Gastrocnemius medialis (tissue), 4 donors: ENCODE measurements around the gene PHF20. TPM values are rescaled to one million over a fixed set of nuclear protein-coding genes. Genes with fewer than 3 reads are reported as not detected.

ENCODE experiments used
- ATAC-seq, 2 donors: fragments of 150-250 bp; one replicate each; pipeline ENCODE4 v1.9.1; 2016
- DNase-seq, 2 donors: peaks; one replicate each; pipeline ENCODE4 v3.0.0-alpha.2; 2019
- H3K27ac ChIP-seq, 4 donors: fragments of 200-600 bp; sonication (generic); 1 replicate in 1 of 4; 2 replicates in 3 of 4; pipeline ENCODE4 v1.5.1; 2016 to 2018; ENCODE audit warnings: mild to moderate bottlenecking in 2 of 4, moderate library complexity in 1 of 4
- H3K27me3 ChIP-seq, 3 donors: fragments of 200-600 bp; sonication (generic) in 2 of 3; 1 replicate in 1 of 3; 2 replicates in 2 of 3; pipeline versions ENCODE4 v1.5.1 to v1.6.0; 2016 to 2019; ENCODE audit warnings: mild to moderate bottlenecking in 1 of 3, moderate library complexity in 1 of 3
- H3K36me3 ChIP-seq, 2 donors: fragments of 200-600 bp; sonication (generic) in 1 of 2; one replicate each; pipeline ENCODE4 v1.5.1; 2017 to 2018
- H3K4me1 ChIP-seq, 2 donors: fragments of 200-600 bp; sonication (generic) in 1 of 2; one replicate each; pipeline ENCODE4 v1.5.1; 2016 to 2017; ENCODE audit warnings: mild to moderate bottlenecking in 2 of 2
- H3K4me3 ChIP-seq, 4 donors: fragments of 200-600 bp; sonication (generic) in 3 of 4; 1 replicate in 1 of 4; 2 replicates in 3 of 4; pipeline ENCODE4 v1.5.1; 2016 to 2019; ENCODE audit warnings: mild to moderate bottlenecking in 2 of 4
- H3K9me3 ChIP-seq, 3 donors: fragments of 200-600 bp; sonication (generic) in 2 of 3; 1 replicate in 1 of 3; 2 replicates in 2 of 3; pipeline ENCODE4 v1.5.1; 2016 to 2019
- POLR2A ChIP-seq, 2 donors: fragments of 450-650 bp; IDR thresholded peaks; one replicate each; pipeline ENCODE4 v1.6.1; 2017; ENCODE audit warnings: antibody characterized with exemption in 2 of 2, mild to moderate bottlenecking in 2 of 2, moderate library complexity in 2 of 2
- in situ Hi-C, 4 donors: fragments of 200-750 bp; cut with MboI; loops; one replicate each; pipeline versions ENCODE4 v1.15.0 to v1.8.0; 2017; ENCODE audit warnings: low sequenced_read_pairs in 4 of 4
- intact Hi-C: fragments of 100-400 bp; cut with DNase I; formaldehyde crosslinking; loops from one replicate; pipeline ENCODE4 v1.15.1; 2023; ENCODE audit warnings: low total_unique reads
- total RNA-seq, 4 donors: library from RNA; depleted of rRNA; stranded (reverse); fragments of >200 nt; gene quantifications; one replicate each; pipeline versions ENCODE4 v1.1.0 to v1.2.3, GENCODE V29; 2016
- TF ChIP-seq, protein P1 (sequence below), 5 experiments: fragments of 450-650 bp in 3 of 5; fragments of 200-600 bp in 2 of 5; sonication (generic) in 2 of 5; IDR thresholded peaks in 4 of 5; conservative IDR thresholded peaks in 1 of 5; 1 replicate in 4 of 5; 2 replicates in 1 of 5; pipeline ENCODE4 v1.5.1; 2016 to 2019; ENCODE audit warnings: antibody characterized with exemption in 5 of 5, mild to moderate bottlenecking in 3 of 5, moderate library complexity in 3 of 5

PHF20 gene
- total RNA-seq, 4 donors from 2014 or later, result 72.6 to 91.9 (median 82.2) TPM

DNA sequence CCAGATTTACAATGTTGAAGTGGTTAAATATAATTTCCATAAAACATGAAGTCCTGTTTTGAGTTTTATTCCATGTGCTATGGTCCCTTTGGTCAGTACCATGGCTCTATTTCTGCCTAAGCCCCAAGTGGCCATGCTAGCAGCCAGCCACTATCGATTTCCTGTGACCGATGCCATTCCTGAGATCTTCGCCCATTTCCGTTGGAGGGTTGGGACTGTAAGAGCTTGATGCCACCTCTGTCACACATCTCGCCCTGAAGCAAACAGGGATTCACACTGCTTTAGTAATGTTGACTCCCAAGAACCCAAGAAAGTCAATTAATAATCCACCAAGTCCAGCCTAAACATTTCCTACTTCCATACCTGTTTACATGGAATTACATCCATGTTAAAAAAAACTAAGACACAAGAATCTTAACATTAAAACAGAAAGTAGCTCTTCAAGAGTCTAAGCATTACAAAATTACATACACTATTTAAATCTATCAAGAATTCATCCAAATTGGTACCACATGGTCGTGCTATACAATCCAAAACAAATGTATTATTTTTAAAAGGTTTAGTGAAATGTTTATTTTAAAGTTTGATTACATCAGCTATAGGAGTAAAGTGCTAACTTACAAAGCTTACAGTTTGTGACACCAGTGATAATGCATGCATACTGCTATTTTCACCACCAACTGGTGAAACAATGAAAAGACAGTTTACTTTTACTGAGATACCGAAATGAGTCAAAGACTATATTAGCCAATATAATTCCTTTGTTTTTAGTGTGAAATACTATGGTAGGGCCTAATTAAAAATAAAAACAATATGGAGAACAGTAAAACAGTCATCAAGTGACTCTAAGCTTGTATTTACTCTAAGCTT lies 32.3 kb upstream of the PHF20 start:
- Histone ChIP-seq H3K4me3 (peak overlapping the region; percentile 80 to 96 (median 88)), H3K9me3 (no peaks in the 10 kb centered on the region), H3K36me3 (peaks cover 0 to 60% of the 10 kb centered on the region in 2 donors), H3K27ac (peak overlapping the region; percentile 95 to 100 (median 98)), H3K27me3 (no peaks in the 10 kb centered on the region), H3K4me1 (peaks cover 59 to 63% of the 10 kb centered on the region in 2 donors)
- TF ChIP-seq, protein P1, sequence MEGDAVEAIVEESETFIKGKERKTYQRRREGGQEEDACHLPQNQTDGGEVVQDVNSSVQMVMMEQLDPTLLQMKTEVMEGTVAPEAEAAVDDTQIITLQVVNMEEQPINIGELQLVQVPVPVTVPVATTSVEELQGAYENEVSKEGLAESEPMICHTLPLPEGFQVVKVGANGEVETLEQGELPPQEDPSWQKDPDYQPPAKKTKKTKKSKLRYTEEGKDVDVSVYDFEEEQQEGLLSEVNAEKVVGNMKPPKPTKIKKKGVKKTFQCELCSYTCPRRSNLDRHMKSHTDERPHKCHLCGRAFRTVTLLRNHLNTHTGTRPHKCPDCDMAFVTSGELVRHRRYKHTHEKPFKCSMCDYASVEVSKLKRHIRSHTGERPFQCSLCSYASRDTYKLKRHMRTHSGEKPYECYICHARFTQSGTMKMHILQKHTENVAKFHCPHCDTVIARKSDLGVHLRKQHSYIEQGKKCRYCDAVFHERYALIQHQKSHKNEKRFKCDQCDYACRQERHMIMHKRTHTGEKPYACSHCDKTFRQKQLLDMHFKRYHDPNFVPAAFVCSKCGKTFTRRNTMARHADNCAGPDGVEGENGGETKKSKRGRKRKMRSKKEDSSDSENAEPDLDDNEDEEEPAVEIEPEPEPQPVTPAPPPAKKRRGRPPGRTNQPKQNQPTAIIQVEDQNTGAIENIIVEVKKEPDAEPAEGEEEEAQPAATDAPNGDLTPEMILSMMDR (IDR thresholded peaks at IDR 0.05 in 4 of 5, conservative IDR thresholded peaks at IDR 0.05 in 1 of 5), result peak in 1 of 5 experiments; percentile 16
- TF ChIP-seq POLR2A (IDR thresholded peaks at IDR 0.05), result no peak
- in situ Hi-C loops, result loop anchor here in 3 of 4 donors (5.0 to 25.0 kb wide), 3 partner anchors 143 to 148 kb away; no protein-coding TSS in a partner anchor
- intact Hi-C loops, result loop anchor here (5.0 kb wide), 1 partner anchor 137 kb away; no protein-coding TSS in a partner anchor
- no peak for ATAC-seq
- DNase-seq, result no peak

DNA sequence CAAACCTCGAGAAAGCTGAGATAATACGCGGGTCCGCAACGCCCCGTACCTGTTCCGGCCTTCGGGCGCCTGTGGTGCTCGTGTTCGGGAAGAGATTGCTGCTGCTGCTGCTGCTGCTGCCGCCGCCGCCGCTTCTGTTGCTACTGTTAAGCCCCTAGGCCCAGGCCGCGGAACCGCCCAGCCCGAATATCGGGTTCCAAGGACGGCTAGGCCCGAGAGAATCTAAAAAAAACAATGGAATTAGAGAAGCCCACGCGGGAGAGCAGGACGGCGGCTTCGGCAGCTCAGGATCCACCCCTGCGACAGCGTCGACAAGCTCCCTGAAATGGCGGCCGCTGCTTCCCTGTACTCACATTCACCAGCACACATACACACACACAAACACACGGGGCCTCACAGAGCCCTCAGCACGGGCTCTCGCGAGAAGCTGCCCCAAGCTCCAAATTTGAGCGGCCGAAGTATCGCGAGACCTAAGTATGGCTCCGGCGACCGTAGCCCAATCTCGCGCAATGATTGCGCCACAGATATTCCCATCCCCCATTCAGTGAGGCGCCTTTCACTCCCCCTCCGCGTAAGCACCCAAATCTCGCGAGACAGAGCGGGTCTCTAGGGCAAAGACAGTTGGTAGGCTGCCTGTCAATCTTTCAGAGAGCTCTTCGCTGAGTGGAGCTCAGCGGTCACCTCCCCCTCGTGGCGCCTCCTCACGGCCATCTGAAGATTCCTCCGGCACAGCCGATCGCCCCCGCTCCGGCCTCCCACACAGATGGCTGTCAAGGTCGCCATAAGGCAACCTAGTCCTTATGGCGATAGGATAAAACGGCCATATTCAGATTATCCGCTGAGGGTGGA lies 29.7 kb upstream of the PHF20 start, which contains the start of gene RBM39:
Gene RBM39 (minus strand): TSS at position 369 of the 849 bp plus-strand sequence. CDS start 1,386 bp downstream, outside the sequence.
- DNase-seq (peak; percentile 100), ATAC-seq (peak; percentile 91 to 95)
- peak within 1 kb of the TSS; percentile 96 to 100 (median 98) for H3K27ac ChIP-seq
- H3K4me1 ChIP-seq, result peaks cover 37 to 39% of the 10 kb centered on the region in 2 donors
- H3K36me3 ChIP-seq, result peaks cover 0 to 35% of the 10 kb centered on the region in 2 donors
- TF ChIP-seq, protein P1 (IDR thresholded peaks at IDR 0.05 in 4 of 5, conservative IDR thresholded peaks at IDR 0.05 in 1 of 5), result peak; percentile 28 to 48 (median 39)
- TF ChIP-seq POLR2A (IDR thresholded peaks at IDR 0.05), result peak; percentile 97 to 98
- no peaks in the 10 kb centered on the region for H3K27me3 ChIP-seq
- intact Hi-C loops (loop anchor here (1.0 to 5.0 kb wide), 4 partner anchors 27 to 213 kb away; partner anchors contain the start of gene SCAND1), in situ Hi-C loops (loop anchor here in 2 of 4 donors (10.0 to 25.0 kb wide), 2 partner anchors 143 to 145 kb away; no protein-coding TSS in a partner anchor)
- H3K4me3 ChIP-seq, result peak within 1 kb of the TSS; percentile 80 to 96 (median 88)
- H3K9me3 ChIP-seq, result no peaks in the 10 kb centered on the region

DNA sequence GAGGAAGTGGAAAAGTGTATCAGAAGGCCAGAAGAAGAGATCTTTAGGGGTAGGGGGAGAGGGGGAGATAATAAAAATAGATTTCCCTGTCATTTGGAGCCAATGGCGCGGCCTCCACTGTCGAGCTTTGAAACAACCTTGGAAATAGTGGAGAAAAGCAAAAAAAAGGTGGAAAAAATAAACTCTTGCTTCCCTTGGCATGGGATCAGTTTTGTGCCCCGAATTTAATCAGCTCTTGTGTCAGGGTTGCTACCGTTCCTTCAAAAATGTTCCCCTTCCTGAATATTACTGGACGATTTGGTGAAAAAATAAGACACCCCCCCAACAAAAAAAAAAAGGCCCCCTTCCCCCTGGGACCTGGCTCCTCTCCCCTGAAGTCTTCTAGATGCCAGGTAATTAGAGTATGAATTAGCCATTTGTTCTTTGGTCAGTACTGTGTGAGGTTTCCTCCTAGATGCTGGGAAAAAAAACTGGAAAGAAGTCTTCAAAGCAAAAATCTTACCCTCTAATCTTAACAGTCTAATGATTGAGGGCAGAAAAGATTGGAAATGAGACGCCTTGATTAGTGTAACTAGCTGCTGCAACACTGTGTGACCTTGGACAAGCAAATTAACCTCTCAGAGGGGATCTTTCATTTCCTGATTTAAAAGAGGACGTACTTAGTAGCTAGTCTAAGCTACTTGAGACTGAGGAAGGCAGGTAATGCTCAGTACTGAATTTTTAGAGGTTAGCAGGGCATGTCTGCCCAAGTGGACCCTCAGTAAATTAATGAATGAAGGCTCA lies 28.9 kb upstream of the PHF20 start:
- no peaks in the 10 kb centered on the region for H3K9me3 ChIP-seq
- peak in 1 of 2 donors; percentile 18 for ATAC-seq
- in situ Hi-C loops, result loop anchor here in 2 of 4 donors (10.0 to 25.0 kb wide), 2 partner anchors 142 to 144 kb away; no protein-coding TSS in a partner anchor
- no peaks in the 10 kb centered on the region for H3K27me3 ChIP-seq
- peak overlapping the region; percentile 59 to 86 (median 70) for H3K4me3 ChIP-seq
- H3K27ac ChIP-seq, result peak overlapping the region; percentile 91 to 98 (median 96)
- peaks cover 0 to 26% of the 10 kb centered on the region in 2 donors for H3K36me3 ChIP-seq
- DNase-seq, result no peak
- intact Hi-C loops, result loop anchor here (1.0 to 5.0 kb wide), 4 partner anchors 26 to 212 kb away; partner anchors contain the start of gene SCAND1
- H3K4me1 ChIP-seq, result peaks cover 32 to 36% of the 10 kb centered on the region in 2 donors
- no peak for TF ChIP-seq POLR2A (IDR thresholded peaks at IDR 0.05)
- TF ChIP-seq, protein P1 (IDR thresholded peaks at IDR 0.05 in 4 of 5, conservative IDR thresholded peaks at IDR 0.05 in 1 of 5), result peak in 1 of 5 experiments; percentile 5
